Stomach (tissue), 9 donors: ENCODE data around the gene ANKRD13C. TPM values are rescaled to one million over a fixed set of nuclear protein-coding genes. Genes with fewer than 3 reads are reported as not detected.
"Not testable (repeated sequence)": the region's sequence is repeated elsewhere in the genome, so short reads cannot be mapped to it uniquely, and the experiment has no call there.

ENCODE experiments used
- DNase-seq, 2 donors: peaks; one replicate each; pipeline versions ENCODE4 v3.0.0 to v3.0.0-alpha.2; 2013 to 2019
- H3K27ac ChIP-seq, 5 donors: fragments of 200-600 bp in 4 of 5; sonication (generic) in 4 of 5; one replicate each; pipeline ENCODE4 v1.5.1; 2013 to 2019; ENCODE audit warnings: mild to moderate bottlenecking in 1 of 5, moderate library complexity in 1 of 5
- H3K27me3 ChIP-seq, 3 donors: fragments of 200-600 bp; sonication (generic); one replicate each; pipeline ENCODE4 v1.5.1; 2017 to 2019; ENCODE audit warnings: mixed run types in 1 of 3
- H3K36me3 ChIP-seq, 4 donors: fragments of 200-600 bp; sonication (generic); 1 replicate in 3 of 4; 2 replicates in 1 of 4; pipeline ENCODE4 v1.5.1; 2016 to 2019
- H3K4me1 ChIP-seq, 4 donors: fragments of 200-600 bp; sonication (generic); one replicate each; pipeline ENCODE4 v1.5.1; 2016 to 2019
- H3K4me3 ChIP-seq, 4 donors: fragments of 200-600 bp; sonication (generic) in 3 of 4; one replicate each; pipeline ENCODE4 v1.5.1; 2016 to 2019; ENCODE audit warnings: mild to moderate bottlenecking in 1 of 4
- H3K9me3 ChIP-seq, 4 donors: fragments of 200-600 bp; sonication (generic); one replicate each; pipeline ENCODE4 v1.5.1; 2016 to 2019
- CTCF ChIP-seq, 7 experiments: fragments of 450-650 bp in 4 of 7; fragments of 200-600 bp in 3 of 7; sonication (generic) in 3 of 7; IDR thresholded peaks; one replicate each; pipeline ENCODE4 v1.5.1; 2016 to 2019; ENCODE audit warnings: antibody characterized with exemption in 7 of 7, control low read depth in 2 of 7, mild to moderate bottlenecking in 1 of 7
- EP300 ChIP-seq: sonication (generic); formaldehyde crosslinking; IDR thresholded peaks from one replicate; pipeline ENCODE4 v1.6.1; 2017; ENCODE audit warnings: antibody characterized with exemption
- POLR2A ChIP-seq, 4 donors: fragments of 450-650 bp; IDR thresholded peaks; one replicate each; pipeline ENCODE4 v1.6.1; 2016; ENCODE audit warnings: antibody characterized with exemption in 4 of 4, control low read depth in 2 of 4, mild to moderate bottlenecking in 1 of 4, moderate library complexity in 1 of 4
- POLR2AphosphoS5 ChIP-seq, 3 donors: sonication (generic); formaldehyde crosslinking; IDR thresholded peaks; one replicate each; pipeline ENCODE4 v1.6.1; 2016; ENCODE audit warnings: antibody characterized with exemption in 3 of 3
- WGBS, 5 donors: extraction: QIAGEN DNeasy Blood & Tissue Kit in 3 of 5; methylation state at CpG; one replicate each; pipeline versions ENCODE4 v1.1.5 to v1.1.7; 2013 to 2018; 5-methylcytosine and 5-hydroxymethylcytosine counted together
- intact Hi-C: fragments of 100-400 bp; cut with DNase I; formaldehyde crosslinking; loops from one replicate; pipeline ENCODE4 v1.15.1; 2023; ENCODE audit warnings: low total_unique reads
- polyA plus RNA-seq, 3 donors: library from polyadenylated mRNA; stranded (reverse); fragments of 200-250 nt; gene quantifications; one replicate each; pipeline ENCODE4 v1.2.3, GENCODE V29; 2013
- total RNA-seq, 5 donors: library from RNA; depleted of rRNA; stranded (reverse); fragments of >200 nt; gene quantifications; one replicate each; pipeline versions ENCODE4 v1.1.0 to v1.2.3, GENCODE V29; 2014 to 2016
- donor health status: healthy with polysubstance abuse.
- donor health status: Bipolar disorder and iron deficiency.
- donor health status: healthy.

Gene ANKRD13C
- total and polyA plus RNA-seq, 8 donors = 6.8 to 135 (median 15.7) TPM

GRCh38 chr1:70355920-70356319, 1.4 kb upstream of the ANKRD13C start:
- Histone ChIP-seq H3K27ac (peak overlapping the region in 4 of 5 donors; percentile 95 to 97 (median 96)), H3K36me3 (peaks cover 0 to 5% (median under 1%) of the 10 kb centered on the region in 4 donors), H3K4me3 (no peak overlapping the region), H3K4me1 (peaks cover 15 to 43% (median 39%) of the 10 kb centered on the region in 4 donors), H3K9me3 (no peaks in the 10 kb centered on the region), H3K27me3 (no peaks in the 10 kb centered on the region)
- no peak for DNase-seq
- WGBS, 5 donors = 63 to 74% (median 67%) methylated on average over 7 of the region's 7 CpGs
- intact Hi-C loops = no loop called here
- TF ChIP-seq CTCF (IDR thresholded peaks at IDR 0.05) = no peak
- TF ChIP-seq EP300 = no peak
- TF ChIP-seq POLR2AphosphoS5 (IDR thresholded peaks at IDR 0.05) = no peak
- TF ChIP-seq POLR2A (IDR thresholded peaks at IDR 0.05) = no peak

GRCh38 chr1:70355111-70355407, 537 bp upstream of the ANKRD13C start:
- intact Hi-C loops = no loop called here
- Histone ChIP-seq H3K4me3 (peak overlapping the region; percentile 90 to 96 (median 95)), H3K27me3 (no peaks in the 10 kb centered on the region), H3K27ac (peak overlapping the region; percentile 83 to 97 (median 95)), H3K4me1 (peaks cover 22 to 51% (median 43%) of the 10 kb centered on the region in 4 donors), H3K36me3 (peaks cover 0 to 7% (median 3%) of the 10 kb centered on the region in 4 donors), H3K9me3 (no peaks in the 10 kb centered on the region)
- DNase-seq = no peak
- 52 to 64% (median 60%) methylated on average over 6 of the region's 6 CpGs for WGBS, 5 donors
- TF ChIP-seq POLR2AphosphoS5 (IDR thresholded peaks at IDR 0.05) (no peak), CTCF (IDR thresholded peaks at IDR 0.05) (no peak), EP300 (no peak), POLR2A (IDR thresholded peaks at IDR 0.05) (no peak)

GRCh38 chr1:70353601-70354331, 756 bp downstream of the ANKRD13C start:
- no peak for TF ChIP-seq EP300
- TF ChIP-seq POLR2AphosphoS5 (IDR thresholded peaks at IDR 0.05) = no peak
- no peak for TF ChIP-seq CTCF (IDR thresholded peaks at IDR 0.05)
- no peak for TF ChIP-seq POLR2A (IDR thresholded peaks at IDR 0.05)
- peaks cover 22 to 64% (median 49%) of the 10 kb centered on the region in 4 donors for H3K4me1 ChIP-seq
- H3K27me3 ChIP-seq = no peaks in the 10 kb centered on the region
- peak in 1 of 2 donors; percentile 44 for DNase-seq
- H3K4me3 ChIP-seq = peak overlapping the region; percentile 90 to 96 (median 95)
- no peaks in the 10 kb centered on the region for H3K9me3 ChIP-seq
- WGBS, 5 donors = 0 to 2% (median 1%) methylated on average over 29 to 34 of the region's 34 CpGs
- H3K36me3 ChIP-seq = peaks cover 0 to 7% (median 3%) of the 10 kb centered on the region in 4 donors
- peak overlapping the region; percentile 83 to 97 (median 95) for H3K27ac ChIP-seq
- intact Hi-C loops = no loop called here

GRCh38 chr1:70353044-70353443, 1.5 kb downstream of the ANKRD13C start:
- peak overlapping the region in 2 of 5 donors; percentile 95 to 97 for H3K27ac ChIP-seq
- intact Hi-C loops = no loop called here
- peaks cover 0 to 7% (median 3%) of the 10 kb centered on the region in 4 donors for H3K36me3 ChIP-seq
- no peaks in the 10 kb centered on the region for H3K9me3 ChIP-seq
- H3K4me3 ChIP-seq = peak overlapping the region; percentile 90 to 96 (median 95)
- DNase-seq = no peak
- WGBS, 5 donors = 27 to 32% (median 28%) methylated on average over 4 of the region's 4 CpGs
- no peak for TF ChIP-seq POLR2A (IDR thresholded peaks at IDR 0.05)
- no peaks in the 10 kb centered on the region for H3K27me3 ChIP-seq
- peaks cover 22 to 71% (median 53%) of the 10 kb centered on the region in 4 donors for H3K4me1 ChIP-seq

- 92 to 95% (median 95%) methylated on average over 4 of the region's 4 CpGs for WGBS, 5 donors
- H3K9me3 ChIP-seq, DNase-seq, H3K4me3 ChIP-seq, H3K27me3 ChIP-seq, intact Hi-C loops, H3K36me3 ChIP-seq, H3K27ac ChIP-seq: not testable (repeated sequence)
- H3K4me1 ChIP-seq = peaks cover 22 to 71% (median 48%) of the 10 kb centered on the region in 4 donors
Observed at GRCh38 chr1:70349799-70350198, 4.7 kb downstream of the ANKRD13C start.
